Measurements from ENCODE around the gene CAMK2G.

CAMK2G gene

DNA sequence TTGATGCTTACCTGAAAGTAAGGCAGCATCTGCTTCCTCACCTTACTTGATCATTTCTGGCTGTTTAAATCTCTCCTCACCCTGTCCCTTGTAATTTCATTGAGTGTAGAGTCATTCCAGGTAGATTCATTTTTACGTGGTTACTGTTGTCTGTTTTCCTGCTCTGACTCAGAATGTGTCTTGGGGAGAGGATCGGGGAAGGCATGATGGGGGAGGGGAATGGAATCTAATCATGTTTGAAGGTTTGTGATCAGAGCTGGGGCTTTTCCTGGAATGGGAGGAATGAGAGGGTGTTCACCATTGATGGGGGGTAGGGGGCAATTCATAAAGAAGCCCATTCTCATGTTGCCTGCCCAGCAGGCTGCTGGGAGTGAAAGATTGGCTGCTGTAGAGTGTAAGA lies 111.4 kb downstream of the CAMK2G start:
- DNase-seq, result no peak
